Measurements from ENCODE around the gene SUZ12.
"Not testable (repeated sequence)": the region's sequence is repeated elsewhere in the genome, so short reads cannot be mapped to it uniquely, and the experiment has no call there.

The SUZ12 gene

DNA sequence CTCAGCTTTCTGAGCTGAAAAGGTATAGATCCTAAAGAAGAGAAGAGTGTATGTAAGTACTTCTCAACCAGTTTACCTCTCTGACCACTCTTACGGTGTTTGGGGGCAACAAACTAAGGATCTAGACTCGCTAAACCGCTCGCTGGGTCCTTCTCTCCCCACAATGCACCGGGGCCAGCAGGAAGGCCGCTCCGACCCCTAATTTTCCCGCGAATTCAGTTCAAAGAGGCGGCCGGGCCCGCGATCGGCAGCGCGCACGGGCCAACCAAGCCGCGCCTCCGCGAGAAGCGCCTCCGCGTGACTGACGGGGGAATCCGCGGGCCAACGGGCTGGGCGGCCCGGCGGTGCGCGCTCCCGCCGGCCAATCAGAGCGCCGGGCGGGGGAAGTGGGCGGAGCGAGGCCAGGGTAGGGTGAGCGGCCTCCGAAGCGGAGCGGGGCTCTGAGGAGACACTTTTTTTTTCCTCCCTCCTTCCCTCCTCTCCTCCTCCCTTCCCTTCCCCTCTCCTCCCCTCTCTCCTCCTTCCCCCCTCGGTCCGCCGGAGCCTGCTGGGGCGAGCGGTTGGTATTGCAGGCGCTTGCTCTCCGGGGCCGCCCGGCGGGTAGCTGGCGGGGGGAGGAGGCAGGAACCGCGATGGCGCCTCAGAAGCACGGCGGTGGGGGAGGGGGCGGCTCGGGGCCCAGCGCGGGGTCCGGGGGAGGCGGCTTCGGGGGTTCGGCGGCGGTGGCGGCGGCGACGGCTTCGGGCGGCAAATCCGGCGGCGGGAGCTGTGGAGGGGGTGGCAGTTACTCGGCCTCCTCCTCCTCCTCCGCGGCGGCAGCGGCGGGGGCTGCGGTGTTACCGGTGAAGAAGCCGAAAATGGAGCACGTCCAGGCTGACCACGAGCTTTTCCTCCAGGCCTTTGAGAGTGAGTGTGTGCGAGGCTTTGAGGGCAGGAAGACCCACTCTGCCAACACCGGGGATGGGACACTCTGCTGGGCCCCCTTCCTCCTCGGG lies at the start of gene SUZ12:
Gene SUZ12, plus strand, starts transcription at position 393 of the 995 bp plus-strand sequence. Its CDS starts 240 bp downstream, at position 633.
- DNase-seq: peak; percentile 97

DNA sequence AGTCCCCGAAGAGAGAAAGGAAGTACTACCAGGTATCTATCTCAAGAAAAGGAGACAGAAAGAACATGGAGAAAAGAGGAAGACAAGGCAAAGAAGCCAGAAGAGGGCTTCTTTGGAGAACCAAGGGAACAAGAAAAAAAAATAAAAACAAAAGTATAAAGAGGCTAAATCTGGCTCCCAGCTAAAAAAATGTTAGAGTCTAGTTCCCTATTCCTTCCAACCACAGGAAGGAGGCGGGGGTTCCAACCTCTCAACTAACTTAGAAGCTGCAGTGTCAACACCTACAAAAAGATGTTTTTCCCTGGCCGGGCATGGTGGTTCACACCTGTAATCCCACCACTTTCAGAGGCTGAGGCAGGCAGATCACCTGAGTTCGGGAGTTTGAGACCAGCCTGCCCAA lies 48.7 kb upstream of the SUZ12 start:
- no peak for DNase-seq

DNA sequence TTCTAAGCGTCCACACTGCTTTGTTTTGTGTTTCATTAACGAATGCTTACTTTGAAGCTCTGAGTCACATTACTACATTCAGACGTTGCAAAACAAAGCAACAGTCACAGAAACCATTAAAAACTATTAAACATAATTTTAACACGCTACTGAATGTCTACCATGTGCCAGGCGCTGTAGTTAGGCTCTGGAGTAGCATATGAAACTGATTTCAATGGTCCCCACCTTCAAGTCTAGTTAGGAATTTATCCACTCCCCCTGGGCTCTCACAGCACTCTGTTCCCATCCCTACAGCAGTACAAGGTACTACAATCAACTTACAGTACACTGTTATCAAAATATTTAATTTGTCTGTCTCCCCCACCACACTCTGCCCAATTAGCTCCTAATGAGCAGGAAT lies 35.9 kb upstream of the SUZ12 start:
- DNase-seq: no peak

DNA sequence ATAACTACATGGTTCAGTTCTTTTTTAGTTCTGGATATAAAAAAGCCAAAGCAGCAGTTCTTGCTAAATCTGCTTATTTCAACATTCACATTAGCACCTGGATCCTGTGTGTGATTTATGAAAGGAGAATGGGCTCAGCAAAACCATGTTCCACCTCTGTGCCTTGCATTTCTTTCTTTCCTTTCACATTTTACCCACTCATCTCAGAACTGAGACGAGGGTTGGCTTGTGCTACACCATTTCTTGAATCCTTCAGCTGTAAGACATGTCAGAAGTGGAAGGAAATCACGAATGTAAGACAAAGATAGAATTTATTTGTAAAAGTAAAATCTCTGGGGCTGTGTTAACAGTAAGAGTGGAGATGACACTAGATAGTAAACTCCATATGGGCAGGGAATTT lies 34.1 kb upstream of the SUZ12 start:
- DNase-seq: no peak

DNA sequence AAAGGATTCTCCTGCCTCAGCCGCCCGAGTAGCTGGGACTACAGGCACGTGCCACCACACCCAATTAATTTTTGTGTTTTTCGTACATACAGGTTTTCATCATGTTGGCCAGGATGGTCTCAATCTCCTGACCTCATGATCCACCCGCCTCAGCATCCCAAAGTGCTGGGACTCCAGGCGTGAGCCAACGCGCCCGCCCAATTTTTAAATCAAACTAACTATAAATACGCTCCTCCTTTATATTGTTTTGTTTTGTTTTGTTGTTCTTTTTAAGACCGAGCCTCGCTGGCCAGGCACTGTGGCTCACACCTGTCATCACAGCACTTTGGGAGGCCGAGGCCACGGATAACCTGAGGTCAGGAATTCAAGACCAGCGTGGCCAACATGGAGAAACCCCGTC lies 33.4 kb upstream of the SUZ12 start:
- no peak for DNase-seq

DNA sequence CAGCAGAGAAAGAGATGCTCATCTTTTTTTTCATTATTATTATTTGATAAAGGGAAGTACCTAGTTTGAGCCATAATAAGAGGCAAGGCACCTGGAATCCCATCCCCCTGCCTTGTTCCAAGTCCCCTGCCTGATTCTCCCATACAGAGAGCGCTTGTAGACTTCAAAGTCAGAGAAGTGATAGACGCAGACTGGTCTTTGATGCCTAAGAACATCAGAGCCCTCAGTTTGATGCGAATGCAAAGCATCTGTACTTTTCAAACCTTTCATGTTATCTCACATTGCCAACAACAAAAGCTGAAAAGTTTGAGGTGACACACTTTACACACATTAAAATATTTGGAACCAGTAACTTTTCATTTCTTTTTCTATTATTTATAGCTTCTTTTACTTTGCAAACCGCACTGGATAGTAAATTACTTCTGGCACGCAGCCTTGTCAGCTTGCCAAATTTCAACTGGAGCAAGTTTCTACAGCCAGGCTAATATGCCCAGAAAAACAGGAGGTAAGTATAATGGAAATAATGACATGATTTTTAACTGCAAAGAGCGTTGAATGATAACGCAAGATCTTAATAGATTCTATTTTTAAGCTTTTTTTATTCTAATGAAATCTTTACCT lies 29.4 kb upstream of the SUZ12 start:
- DNase-seq: peak; percentile 51

DNA sequence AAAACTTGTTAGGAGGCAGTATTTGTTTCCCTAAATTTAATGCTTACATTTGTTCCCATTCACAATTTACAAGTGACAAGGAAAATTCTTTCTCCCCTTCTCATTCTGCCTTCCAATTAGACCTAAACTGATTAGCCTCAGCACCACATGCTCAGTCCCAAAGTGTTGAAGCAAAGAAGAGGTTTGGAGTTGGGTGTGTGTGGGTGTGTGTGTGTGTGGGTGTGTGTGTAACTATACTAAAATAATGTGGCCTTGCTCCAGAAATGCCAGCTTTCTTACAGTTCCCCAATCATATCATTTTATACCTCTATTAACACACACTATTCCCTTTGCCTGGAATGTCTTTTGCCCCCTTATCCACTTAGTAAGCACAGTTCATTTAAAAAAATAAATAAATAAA lies 28.4 kb upstream of the SUZ12 start:
- DNase-seq: no peak

DNA sequence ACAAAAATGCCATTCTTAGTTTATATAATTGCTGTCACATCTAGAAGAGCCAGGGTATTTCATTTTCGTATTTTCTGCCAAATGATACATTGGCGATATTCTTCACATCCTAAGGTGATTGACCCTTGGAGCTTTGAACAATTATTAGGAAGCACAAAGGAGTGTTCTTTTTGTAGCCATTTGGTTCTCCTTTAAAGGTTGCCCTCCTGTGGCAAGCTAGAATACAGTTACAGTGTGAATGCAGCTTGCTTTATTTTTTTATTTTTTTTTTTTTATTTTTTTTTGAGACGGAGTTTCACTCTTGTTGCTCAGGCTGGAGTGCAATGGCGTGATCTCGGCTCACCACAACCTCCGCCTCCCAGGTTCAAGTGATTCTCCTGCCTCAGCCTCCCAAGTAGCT lies 24.1 kb upstream of the SUZ12 start:
- DNase-seq: not testable (repeated sequence)

DNA sequence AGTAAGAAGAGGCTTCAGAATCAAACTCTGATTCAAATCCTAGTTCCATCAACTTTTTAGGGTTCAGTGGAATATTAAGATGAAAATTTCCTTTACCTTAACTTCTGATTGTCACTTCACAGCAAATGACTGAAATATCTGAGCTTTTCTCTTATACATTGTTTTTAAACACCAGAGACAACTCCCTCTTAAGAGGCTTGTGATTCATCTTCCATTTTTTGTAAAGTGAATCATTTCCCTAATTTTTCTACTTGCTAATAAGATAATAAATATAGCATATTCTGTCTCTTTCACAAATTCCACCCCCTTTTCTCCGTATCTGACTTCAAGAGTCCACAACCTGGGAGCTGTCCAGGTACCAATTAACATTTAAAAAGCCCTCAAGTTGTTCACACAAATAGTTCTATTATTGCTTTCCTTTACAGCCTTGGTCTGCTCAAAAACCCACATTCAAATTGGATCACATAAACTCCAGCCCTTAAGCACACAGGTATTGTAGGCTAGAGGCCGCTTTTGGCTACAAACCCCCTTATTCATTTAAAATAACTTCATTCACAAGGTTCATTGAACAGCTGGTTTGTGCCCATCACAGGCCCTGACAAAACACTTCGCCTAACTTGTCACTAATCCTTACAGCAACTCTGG lies 21.2 kb upstream of the SUZ12 start:
- DNase-seq: no peak

DNA sequence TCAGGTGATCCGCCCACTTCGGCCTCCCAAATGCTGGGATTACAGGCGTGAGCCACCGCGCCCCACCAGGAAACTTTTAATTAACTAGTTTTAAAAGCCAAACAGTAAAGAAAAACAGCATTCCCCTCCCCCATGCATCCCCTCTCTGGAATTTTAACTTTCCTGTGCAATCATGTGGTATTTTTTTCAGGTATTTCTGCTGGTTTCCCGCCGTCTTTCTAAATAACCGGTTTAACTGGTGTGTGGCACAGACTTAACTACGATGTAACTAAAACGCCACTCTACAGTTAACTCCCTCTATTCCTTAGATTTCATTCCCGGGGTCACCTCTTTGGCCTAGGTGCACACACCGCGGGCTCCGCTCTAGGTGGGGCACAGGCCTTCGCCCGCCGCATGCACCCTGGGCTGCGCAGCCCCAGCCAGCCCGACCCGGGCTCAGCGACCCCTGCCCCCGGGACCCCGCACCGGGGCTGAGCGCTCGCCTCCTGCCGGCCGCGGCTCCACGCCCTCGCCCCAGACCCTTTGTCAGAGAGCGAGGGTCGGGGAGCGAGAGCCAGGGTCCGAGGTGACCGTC lies 20.2 kb upstream of the SUZ12 start:
- no peak for DNase-seq

DNA sequence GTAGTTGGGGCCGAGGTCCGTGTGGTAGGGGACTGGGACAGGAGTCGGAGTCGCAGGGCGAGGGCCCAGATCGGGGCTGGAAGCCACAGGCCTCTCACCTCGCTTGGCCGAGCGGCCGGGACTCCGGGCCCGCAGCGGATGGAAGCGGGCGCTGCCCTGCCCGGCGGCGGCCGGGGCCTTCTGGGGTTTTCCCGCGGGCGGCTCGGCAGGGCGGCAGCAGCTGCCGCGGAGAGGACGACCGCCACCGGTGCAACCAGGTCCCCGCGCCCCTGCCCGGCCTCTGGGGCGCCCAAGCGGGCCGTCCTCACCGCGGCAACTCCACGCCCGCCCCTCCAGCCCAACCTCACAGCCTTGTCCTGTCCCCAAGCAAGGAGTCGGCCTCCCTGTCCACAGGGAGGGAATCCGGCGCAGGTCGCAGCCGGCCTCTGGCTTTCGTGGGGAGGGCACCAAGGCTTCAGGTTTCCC lies 19.7 kb upstream of the SUZ12 start:
- DNase-seq: no peak

DNA sequence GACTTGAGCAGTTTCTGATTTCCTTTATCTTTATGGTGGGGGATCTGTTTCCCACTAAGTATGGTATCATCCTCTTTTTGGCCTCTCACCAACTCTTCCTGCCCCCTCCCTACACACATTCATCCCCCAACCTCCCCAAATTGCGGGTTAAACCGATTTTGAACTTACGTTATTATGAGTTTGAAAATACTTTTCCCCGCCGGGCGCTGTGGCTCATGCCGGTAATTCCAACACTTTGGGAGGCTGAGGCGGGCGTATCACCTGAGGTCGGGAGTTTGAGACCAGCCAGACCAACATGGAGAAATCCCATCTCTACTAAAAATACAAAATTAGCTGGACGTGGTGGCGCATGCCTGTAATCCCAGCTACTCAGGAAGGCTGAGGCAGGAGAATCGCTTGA lies 19.1 kb upstream of the SUZ12 start:
- DNase-seq: not testable (repeated sequence)

DNA sequence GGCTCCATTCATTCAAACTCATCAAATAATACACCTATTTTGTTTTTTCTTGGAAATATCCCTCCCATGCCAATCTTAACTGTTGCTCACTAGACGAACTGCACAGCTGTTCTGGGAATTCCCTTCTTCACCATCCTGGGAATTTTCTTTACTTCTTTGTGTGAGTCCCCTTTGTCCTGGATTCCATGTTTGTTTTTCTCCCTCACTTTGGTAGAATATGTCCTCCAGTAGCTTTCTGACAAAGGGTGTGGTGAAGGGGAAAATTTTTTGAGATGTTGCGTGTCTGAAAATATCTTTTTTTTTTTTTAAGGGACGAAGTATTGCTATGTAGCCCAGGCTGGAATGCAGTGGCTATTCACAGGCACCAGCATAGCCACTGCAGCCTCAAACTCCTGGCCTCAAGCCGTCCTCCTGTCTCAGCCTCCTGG lies 18.1 kb upstream of the SUZ12 start:
- no peak for DNase-seq

DNA sequence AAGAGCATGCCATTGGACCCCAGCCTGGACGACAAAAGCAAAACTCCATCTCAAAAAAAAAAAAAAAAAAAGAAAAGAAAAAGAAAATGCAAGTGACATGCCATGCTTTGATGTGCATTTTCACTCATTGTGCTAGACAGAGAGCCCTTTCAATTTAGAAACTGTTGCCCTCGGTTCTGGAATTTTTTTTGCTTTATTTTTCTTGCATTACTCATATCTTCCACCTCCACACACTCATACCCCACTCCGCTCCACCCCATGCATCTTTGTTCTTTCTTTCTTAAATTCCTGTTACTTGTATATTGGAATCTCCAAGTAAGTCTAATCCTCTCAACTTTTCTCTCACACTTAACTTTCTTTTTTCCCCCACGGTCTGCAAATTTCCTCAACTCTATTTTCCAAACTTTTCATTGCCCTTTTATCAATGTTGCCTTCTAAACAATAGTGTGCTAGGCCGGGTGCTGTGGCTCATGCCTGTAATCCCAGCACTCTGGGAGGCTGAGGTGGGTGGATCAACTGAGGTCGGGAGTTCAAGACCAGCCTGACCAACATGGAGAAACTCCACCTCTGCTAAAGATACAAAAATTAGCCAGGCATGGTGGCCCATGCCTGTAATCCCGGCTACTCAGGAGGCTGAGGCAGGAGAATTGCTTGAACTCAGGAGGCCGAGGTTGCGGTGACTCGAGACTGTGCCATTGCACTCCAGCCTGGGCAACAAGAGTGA lies 16.8 kb upstream of the SUZ12 start:
- no peak for DNase-seq

DNA sequence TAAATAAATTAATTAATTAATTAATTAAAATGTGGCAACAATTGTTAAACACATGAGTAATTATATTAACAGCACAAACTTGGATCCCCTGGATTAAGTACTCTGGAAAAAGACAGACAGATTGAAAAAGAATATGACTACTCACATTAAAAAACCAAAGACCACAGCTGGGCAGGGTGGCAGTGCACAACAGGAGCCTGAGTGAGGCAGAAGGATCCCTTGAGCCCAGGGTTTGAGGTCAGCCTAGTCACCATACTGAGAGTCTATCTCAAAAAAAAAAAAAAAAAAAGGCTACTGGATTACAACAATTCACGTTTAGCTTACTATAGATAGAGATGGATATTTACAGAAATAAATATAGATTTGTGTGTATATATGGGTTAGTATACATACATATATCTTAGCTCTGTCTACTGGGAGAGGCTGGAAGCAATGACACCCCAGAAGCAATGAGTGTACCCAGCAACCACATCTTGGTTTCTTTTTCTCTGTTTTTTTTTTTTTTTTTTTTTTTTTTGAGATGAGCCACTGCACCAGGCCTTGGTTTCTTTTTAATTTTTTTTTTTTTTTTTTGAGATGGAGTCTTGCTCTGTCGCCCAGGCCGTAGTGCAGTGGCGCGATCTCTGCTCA lies 10.6 kb upstream of the SUZ12 start:
- no peak for DNase-seq

DNA sequence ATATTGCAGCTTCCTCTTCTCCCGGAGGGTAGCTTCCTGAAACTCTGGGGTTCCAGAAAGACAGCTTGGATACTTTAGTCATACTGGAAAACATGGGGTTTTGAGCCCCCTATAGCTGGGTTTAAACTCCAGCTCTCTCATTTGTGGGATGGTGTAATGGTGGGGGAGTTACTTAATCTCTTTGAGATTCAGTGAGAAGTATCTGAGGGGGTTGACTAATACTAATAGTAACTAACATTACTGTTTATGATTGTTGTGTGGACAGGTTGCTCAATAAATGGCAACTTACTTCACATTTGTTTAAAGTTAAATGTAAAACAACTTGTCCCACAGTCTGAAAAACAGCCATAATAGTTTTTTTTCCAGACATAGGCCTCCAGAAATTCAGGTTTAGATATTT lies 5.1 kb upstream of the SUZ12 start:
- DNase-seq: no peak

DNA sequence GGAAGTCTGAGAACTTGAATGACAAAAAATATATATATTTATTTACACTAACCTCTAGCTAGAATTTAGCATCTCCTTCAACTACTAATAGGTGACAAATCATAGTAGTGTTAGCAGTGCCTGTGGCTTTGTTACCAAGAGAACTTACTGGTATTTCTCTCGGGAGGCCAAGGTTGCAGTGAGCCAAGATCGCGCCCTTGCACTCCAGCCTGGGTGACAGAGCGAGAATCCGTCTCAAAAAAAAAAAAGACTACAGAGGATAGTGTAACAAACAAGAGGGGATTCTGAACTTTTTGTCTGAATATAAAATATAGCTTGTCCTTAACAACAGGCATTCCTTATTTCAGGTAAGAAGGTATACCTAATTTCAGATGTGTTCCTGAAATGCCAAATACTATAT lies 1.3 kb upstream of the SUZ12 start:
- no peak for DNase-seq

DNA sequence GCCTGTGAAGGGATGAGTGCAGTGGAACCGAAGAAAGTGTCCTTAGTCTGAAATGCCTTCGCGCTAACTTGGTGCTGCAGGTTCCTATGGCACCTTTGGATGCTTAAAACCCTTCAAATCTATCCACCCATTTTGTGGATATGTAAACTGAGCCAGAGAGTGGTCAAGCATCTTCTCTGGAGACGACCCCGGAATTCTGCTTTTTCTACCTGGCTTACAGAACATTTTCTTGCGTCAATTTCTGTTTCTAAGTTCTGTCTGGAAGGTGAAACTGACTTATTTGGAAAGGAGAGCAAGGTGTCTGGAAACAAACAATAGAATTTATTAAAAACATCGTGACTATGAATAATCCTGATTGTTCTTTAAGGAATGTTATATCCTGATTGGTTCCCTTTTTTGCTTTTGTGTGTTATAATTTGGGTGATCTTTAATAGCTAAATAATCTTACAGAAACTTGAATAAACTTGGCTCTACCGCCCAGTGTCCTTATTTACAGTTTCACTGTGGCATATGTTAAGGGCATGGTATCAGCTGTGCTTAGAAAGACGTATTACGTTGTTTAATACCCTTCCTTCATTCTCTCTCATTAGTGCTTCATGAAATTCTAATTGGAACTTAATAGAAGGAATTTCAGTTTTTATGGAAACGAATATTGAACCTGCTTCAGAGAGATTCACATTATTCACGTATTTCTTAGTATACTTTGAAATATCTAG lies 1.3 kb downstream of the SUZ12 start:
- DNase-seq: peak; percentile 19

DNA sequence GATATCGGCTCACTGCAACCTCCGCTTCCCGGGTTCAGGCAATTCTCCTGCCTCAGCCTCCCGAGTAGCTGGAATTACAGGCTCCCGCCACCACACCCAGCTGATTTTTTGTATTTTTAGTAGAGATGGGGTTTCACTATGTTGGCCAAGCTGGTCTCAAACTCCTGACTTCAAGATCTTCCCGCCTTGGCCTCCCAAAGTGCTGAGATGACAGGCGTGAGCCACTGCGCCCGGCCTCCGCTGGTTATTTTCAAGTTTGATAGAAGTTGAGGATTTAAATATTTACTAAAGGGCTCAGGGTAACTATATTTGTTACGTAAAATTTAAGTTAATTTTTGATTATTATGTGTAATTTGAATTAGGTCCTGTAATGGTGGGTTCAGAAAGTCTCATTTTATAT lies 5.1 kb downstream of the SUZ12 start:
- not testable (repeated sequence) for DNase-seq

DNA sequence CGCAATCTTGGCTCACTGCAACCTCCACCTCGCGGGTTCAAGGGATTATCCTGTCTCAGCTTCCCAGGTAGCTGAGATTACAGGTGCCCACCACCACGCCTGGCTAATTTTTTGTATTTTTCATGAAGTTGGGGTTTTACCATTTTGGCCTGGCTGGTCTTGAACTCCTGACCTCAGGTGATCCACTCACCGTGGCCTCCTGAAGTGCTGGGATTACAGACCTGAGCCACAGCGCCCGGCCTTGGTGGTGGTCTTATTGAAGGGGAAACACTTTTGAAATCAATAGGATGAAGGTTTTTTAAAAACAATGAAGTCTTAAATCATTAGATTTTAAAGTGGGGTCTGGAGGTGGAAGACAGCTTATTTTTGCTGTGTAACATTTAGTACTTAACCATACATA lies 5.6 kb downstream of the SUZ12 start:
- not testable (repeated sequence) for DNase-seq

DNA sequence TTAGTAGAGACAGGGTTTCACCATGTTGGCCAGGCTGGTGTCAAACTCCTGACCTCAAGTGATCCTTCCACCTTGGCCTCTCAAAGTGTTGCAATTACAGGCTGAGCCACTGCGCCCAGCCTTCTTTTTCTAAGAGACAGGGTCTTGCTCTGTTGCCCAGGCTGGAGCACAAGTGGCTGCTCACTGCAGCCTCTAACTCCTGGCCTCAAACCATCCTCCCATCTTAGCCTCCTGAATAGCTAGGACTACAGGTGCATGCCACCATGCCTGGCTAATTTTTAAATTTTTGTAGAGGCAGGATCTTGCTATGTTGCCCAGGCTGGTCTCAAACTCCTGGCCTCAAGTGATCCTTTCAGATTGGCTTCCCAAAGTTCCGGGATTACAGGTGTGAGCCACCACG lies 15.1 kb downstream of the SUZ12 start:
- not testable (repeated sequence) for DNase-seq
